Esophagus muscularis mucosa (tissue), 4 donors: ENCODE data around the gene S100A6. TPM values are rescaled to one million over a fixed set of nuclear protein-coding genes. Genes with fewer than 3 reads are reported as not detected.
"Not testable (repeated sequence)": the region's sequence is repeated elsewhere in the genome, so short reads cannot be mapped to it uniquely, and the experiment has no call there.

ENCODE experiments used
- DNase-seq: peaks from one replicate; pipeline ENCODE4 v3.0.0-alpha.2; 2017; ENCODE audit errors: extremely low spot score
- H3K27ac ChIP-seq, 4 donors: fragments of 200-600 bp; sonication (generic); replicated peaks in 1 of 4; 1 replicate in 3 of 4; 2 replicates in 1 of 4; pipeline ENCODE4 v1.5.1; 2016 to 2019; ENCODE audit warnings: mild to moderate bottlenecking in 1 of 4
- H3K27me3 ChIP-seq, 4 donors: fragments of 200-600 bp; sonication (generic); one replicate each; pipeline versions ENCODE4 v1.5.1 to v1.6.0; 2016 to 2019
- H3K36me3 ChIP-seq, 4 donors: fragments of 200-600 bp; sonication (generic); one replicate each; pipeline ENCODE4 v1.5.1; 2016 to 2019
- H3K4me1 ChIP-seq, 4 donors: fragments of 200-600 bp; sonication (generic); one replicate each; pipeline ENCODE4 v1.5.1; 2016 to 2019
- H3K4me3 ChIP-seq, 4 donors: fragments of 200-600 bp; sonication (generic); 1 replicate in 2 of 4; 2 replicates in 2 of 4; pipeline ENCODE4 v1.5.1; 2016 to 2019; ENCODE audit warnings: mild to moderate bottlenecking in 4 of 4, moderate library complexity in 1 of 4
- H3K9me3 ChIP-seq, 4 donors: fragments of 200-600 bp; sonication (generic); 1 replicate in 3 of 4; 2 replicates in 1 of 4; pipeline ENCODE4 v1.5.1; 2016 to 2019
- EP300 ChIP-seq: sonication (generic); formaldehyde crosslinking; IDR thresholded peaks from one replicate; pipeline ENCODE4 v1.6.1; 2017; ENCODE audit warnings: antibody characterized with exemption
- POLR2A ChIP-seq: fragments of 450-650 bp; IDR thresholded peaks from one replicate; pipeline ENCODE4 v1.6.1; 2017; ENCODE audit warnings: antibody characterized with exemption, moderate library complexity, mild to moderate bottlenecking, low read depth
- POLR2AphosphoS5 ChIP-seq, 2 donors: sonication (generic); formaldehyde crosslinking; IDR thresholded peaks; one replicate each; pipeline ENCODE4 v1.6.1; 2017; ENCODE audit warnings: antibody characterized with exemption in 2 of 2
- WGBS: methylation state at CpG from one replicate; pipeline ENCODE4 v1.1.5; 2018; 5-methylcytosine and 5-hydroxymethylcytosine counted together
- intact Hi-C: fragments of 100-400 bp; cut with DNase I; formaldehyde crosslinking; loops from one replicate; pipeline ENCODE4 v1.15.1; 2023
- total RNA-seq, 4 donors: library from RNA; depleted of rRNA; stranded (reverse); fragments of >200 nt; gene quantifications; one replicate each; pipeline versions ENCODE4 v1.1.0 to v1.2.1, GENCODE V29; 2016
- TF ChIP-seq, protein P1 (sequence below), 3 experiments: fragments of 200-600 bp in 2 of 3; fragments of 450-650 bp in 1 of 3; sonication (generic) in 2 of 3; IDR thresholded peaks; one replicate each; pipeline ENCODE4 v1.5.1; 2017 to 2019; ENCODE audit warnings: antibody characterized with exemption in 3 of 3, mild to moderate bottlenecking in 2 of 3, moderate library complexity in 1 of 3

The S100A6 gene
- total RNA-seq, 4 donors from 2014 or later, result 432 to 759 (median 607) TPM

DNA sequence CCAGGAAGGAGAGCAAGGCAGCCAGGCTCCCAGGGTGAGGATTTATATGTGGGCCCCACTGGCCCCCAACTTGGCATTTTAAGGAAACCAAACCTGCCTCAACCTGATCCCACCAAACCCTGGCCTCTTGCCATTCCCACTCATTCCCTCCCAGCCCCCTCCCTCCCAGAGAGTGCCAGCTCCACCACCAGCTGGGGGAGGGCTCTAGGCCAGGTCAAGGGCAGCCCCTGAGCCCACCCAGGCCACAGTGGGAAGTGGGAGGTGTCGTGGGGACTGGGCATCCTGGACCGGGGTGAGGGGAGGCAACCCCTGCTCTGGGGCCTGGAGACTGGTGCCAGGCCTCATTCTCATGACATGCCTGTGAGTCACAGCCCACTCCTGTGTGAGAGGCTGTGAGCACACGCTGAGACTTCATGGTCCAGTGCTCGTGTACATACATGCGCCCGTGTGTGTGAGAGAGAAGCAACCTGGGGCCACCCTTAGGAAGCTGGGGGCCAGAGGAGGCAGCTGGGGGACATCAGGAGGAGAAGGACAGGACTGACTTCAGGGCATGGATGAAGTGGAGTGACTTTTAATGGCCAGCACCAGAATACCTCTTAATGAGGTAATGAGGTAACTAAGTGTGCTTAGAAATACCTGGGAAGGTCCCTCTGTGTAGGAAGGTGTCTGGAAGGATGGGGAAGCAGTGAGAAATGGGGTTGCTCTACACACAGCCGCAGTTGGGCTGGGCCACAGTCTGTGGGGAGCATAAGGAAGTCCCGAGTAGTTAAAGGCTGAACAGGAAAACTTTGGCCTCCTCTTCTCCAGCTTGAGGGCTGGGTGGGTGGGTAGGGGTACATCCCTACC, 30.0 kb upstream of the S100A6 start, which contains the start of gene S100A2:
Gene S100A2, minus strand, starts transcription at position 316 of the 846 bp plus-strand sequence. CDS start 1,967 bp downstream, outside the sequence.
- TF ChIP-seq POLR2A, result no peak
- TF ChIP-seq EP300, result no peak
- TF ChIP-seq, protein P1, sequence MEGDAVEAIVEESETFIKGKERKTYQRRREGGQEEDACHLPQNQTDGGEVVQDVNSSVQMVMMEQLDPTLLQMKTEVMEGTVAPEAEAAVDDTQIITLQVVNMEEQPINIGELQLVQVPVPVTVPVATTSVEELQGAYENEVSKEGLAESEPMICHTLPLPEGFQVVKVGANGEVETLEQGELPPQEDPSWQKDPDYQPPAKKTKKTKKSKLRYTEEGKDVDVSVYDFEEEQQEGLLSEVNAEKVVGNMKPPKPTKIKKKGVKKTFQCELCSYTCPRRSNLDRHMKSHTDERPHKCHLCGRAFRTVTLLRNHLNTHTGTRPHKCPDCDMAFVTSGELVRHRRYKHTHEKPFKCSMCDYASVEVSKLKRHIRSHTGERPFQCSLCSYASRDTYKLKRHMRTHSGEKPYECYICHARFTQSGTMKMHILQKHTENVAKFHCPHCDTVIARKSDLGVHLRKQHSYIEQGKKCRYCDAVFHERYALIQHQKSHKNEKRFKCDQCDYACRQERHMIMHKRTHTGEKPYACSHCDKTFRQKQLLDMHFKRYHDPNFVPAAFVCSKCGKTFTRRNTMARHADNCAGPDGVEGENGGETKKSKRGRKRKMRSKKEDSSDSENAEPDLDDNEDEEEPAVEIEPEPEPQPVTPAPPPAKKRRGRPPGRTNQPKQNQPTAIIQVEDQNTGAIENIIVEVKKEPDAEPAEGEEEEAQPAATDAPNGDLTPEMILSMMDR (IDR thresholded peaks at IDR 0.05), result no peak
- TF ChIP-seq POLR2AphosphoS5 (IDR thresholded peaks at IDR 0.05), result peak; percentile 65 to 70
- Histone ChIP-seq H3K4me3 (peak within 1 kb of the TSS in 2 of 4 donors; percentile 29 to 31), H3K9me3 (no peaks in the 10 kb centered on the region), H3K27ac (peak within 1 kb of the TSS; percentile 89 to 91 (median 90)), H3K36me3 (no peaks in the 10 kb centered on the region), H3K27me3 (no peaks in the 10 kb centered on the region), H3K4me1 (peaks cover 39 to 55% (median 46%) of the 10 kb centered on the region in 4 donors)
- 50% methylated on average over 8 of the region's 8 CpGs for WGBS
- intact Hi-C loops, result no loop called here
- DNase-seq, result no peak

DNA sequence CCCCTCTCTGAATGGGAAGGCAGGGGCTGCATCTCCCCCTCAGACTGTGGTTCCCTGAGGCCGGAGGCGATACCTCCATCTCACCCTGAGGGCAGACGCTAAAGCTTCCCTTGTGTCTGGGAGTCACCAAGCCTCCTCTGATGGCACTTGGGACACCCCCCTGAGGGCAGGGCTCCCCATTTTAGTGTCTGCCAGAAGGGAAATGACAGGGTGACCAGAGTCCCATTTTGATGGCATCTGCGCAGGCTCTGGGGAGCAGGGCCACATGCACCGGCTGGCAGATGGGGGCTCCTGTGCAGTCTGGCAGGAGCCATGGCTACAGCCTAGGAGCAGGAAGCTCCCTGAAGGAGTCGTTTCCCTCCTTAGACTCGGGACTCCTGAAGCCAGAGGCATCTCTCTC, 28.2 kb upstream of the S100A6 start:
- 100% methylated on average over 5 of the region's 7 CpGs for WGBS

DNA sequence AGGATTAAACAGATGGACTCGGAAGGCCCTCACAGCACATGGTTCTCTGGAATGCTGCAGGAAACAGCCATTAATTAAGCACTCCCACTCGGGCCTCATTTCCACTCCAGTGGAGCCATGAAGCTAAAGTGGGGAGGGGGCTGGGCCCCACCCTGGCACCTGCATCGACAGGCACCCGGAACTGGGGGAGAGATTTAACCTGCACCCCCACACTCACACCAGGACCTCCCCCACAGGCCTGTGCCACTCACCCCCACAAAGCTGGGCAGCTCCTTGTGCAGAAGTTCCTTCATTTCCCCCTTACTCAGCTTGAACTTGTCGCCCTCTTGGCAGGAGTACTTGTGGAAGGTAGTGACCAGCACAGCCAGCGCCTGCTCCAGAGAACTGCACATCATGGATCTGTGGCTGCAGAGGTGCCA, 27.7 kb upstream of the S100A6 start:
- H3K27ac ChIP-seq, result no peak overlapping the region
- no peaks in the 10 kb centered on the region for H3K36me3 ChIP-seq
- no peaks in the 10 kb centered on the region for H3K27me3 ChIP-seq
- H3K4me3 ChIP-seq, result no peak overlapping the region
- 84% methylated on average over 6 of the region's 6 CpGs for WGBS
- H3K9me3 ChIP-seq, result no peaks in the 10 kb centered on the region
- intact Hi-C loops, result no loop called here
- H3K4me1 ChIP-seq, result peaks cover 34 to 50% (median 39%) of the 10 kb centered on the region in 4 donors
- no peak for DNase-seq
- TF ChIP-seq, protein P1 (IDR thresholded peaks at IDR 0.05), result no peak
- TF ChIP-seq POLR2AphosphoS5 (IDR thresholded peaks at IDR 0.05) (no peak), POLR2A (no peak), EP300 (no peak)

More for the DNA sequence above, 28.2 kb upstream of the S100A6 start:
- Histone ChIP-seq H3K27ac (no peak overlapping the region), H3K4me1 (peaks cover 39 to 55% (median 44%) of the 10 kb centered on the region in 4 donors), H3K4me3 (no peak overlapping the region), H3K9me3 (no peaks in the 10 kb centered on the region), H3K27me3 (no peaks in the 10 kb centered on the region), H3K36me3 (no peaks in the 10 kb centered on the region)
- no peak for DNase-seq
- intact Hi-C loops, result no loop called here
- TF ChIP-seq POLR2A (no peak), POLR2AphosphoS5 (IDR thresholded peaks at IDR 0.05) (no peak)

DNA sequence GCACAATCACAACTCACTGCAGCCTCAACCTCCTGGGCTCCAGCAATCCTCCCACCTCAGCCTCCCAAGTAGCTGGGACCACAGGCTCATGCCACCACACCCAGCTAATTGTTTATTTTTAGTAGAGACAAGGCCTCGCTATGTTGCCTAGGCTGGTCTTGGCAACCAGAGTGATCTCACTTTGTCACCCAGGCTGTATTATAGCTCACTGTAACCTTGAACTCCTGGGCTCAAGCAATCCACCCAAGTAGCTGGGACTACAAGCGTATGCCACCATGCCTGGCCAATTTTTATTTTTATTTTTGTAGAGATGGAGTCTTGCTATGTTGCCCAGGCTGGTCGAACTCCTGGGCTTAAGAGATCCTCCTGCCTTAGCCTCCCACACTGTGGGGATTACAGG, 26.2 kb upstream of the S100A6 start:
- H3K4me3 ChIP-seq, H3K27me3 ChIP-seq, H3K27ac ChIP-seq, H3K9me3 ChIP-seq, H3K36me3 ChIP-seq, intact Hi-C loops, DNase-seq: not testable (repeated sequence)
- 87% methylated on average over 3 of the region's 3 CpGs for WGBS
- H3K4me1 ChIP-seq, result peaks cover 20 to 35% (median 25%) of the 10 kb centered on the region in 4 donors

DNA sequence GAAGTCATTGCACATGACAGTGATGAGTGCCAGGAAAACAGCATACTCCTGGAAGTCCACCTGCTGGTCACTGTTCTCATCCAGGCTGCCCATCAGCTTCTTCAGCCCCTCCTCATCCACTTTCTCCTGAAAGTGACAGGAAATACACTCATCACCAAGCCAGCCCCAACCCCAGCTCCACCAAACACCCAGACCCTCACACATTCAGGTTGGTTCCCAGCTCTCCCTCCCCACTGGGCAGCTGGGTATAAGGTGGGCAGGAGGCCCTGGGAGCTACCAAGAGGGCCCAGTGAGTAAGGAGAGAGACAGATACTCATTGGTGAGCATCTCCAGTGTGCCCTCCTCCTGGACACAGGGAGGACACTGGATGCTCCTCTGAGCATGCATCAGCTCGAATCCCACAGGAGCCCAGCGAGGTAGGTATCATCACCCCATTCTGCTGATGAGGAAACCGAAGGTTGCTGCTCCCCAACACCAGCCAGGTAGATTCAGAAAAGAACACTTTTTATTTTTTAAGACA, 25.7 kb upstream of the S100A6 start:
- H3K27me3 ChIP-seq, result no peaks in the 10 kb centered on the region
- TF ChIP-seq EP300 (no peak), POLR2AphosphoS5 (IDR thresholded peaks at IDR 0.05) (no peak), POLR2A (no peak)
- TF ChIP-seq, protein P1 (IDR thresholded peaks at IDR 0.05), result no peak
- no peaks in the 10 kb centered on the region for H3K9me3 ChIP-seq
- no peak for DNase-seq
- 100% methylated on average over 3 of the region's 3 CpGs for WGBS
- intact Hi-C loops, result no loop called here
- no peak overlapping the region for H3K4me3 ChIP-seq
- H3K36me3 ChIP-seq, result no peaks in the 10 kb centered on the region
- H3K27ac ChIP-seq, result no peak overlapping the region
- H3K4me1 ChIP-seq, result peaks cover 15 to 30% (median 20%) of the 10 kb centered on the region in 4 donors
